GM12801 (cell line): ENCODE measurements around the gene TBC1D14.

Experiments
- TF ChIP-seq, protein P1 (sequence below): IDR thresholded peaks from one replicate; pipeline ENCODE4 v1.5.1; 2011; ENCODE audit warnings: control low read depth; ENCODE audit not compliant: insufficient read length; ENCODE audit errors: extremely low read depth

Gene TBC1D14, protein sequence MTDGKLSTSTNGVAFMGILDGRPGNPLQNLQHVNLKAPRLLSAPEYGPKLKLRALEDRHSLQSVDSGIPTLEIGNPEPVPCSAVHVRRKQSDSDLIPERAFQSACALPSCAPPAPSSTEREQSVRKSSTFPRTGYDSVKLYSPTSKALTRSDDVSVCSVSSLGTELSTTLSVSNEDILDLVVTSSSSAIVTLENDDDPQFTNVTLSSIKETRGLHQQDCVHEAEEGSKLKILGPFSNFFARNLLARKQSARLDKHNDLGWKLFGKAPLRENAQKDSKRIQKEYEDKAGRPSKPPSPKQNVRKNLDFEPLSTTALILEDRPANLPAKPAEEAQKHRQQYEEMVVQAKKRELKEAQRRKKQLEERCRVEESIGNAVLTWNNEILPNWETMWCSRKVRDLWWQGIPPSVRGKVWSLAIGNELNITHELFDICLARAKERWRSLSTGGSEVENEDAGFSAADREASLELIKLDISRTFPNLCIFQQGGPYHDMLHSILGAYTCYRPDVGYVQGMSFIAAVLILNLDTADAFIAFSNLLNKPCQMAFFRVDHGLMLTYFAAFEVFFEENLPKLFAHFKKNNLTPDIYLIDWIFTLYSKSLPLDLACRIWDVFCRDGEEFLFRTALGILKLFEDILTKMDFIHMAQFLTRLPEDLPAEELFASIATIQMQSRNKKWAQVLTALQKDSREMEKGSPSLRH

DNA sequence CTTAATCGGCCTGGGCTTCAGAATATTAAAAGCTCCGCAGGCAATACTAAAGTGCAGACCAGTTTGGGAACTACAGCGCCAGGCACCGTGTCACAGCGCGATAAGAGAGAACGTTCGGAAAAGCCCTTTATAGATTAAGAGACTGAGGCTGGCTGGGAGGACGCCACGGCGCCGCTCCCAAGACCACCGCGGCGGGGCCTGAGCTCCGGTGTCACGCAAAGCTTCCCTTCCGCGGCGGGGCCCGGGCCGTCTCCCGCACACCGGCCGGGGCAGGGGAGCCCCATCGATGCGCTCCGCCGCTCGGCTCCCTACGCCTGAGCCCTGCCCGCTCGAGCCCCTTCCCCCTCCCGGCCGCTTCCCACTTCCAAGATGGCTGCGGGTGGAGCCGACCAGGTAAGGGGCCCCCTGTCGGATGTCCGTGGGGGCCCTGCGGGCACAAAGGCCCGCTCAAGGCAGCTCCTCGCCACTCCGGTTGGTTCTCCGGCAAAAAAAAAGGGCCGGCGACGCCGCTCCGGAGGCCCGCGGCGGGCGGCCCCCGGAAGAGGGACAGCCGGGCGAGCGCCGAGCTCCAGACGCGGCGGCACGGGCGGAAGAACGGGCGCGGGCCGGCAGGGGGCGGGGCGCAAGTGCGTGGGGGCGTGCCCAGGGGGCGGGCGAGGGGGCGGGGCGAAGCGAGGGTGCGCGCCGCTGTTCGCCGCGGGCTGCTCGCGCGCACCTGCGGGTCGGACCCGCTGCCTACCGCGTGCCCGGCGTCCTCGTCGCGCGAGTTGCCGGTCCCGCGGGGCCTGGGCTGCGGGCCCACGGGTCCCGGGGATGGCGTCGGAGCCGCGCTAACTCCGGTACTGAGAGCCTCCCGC is at the start of gene TBC1D14:
TSS of gene TBC1D14 (plus strand) at position 714 of the 857 bp plus-strand sequence. CDS start 13,564 bp downstream, outside the sequence.
- TF ChIP-seq, protein P1, sequence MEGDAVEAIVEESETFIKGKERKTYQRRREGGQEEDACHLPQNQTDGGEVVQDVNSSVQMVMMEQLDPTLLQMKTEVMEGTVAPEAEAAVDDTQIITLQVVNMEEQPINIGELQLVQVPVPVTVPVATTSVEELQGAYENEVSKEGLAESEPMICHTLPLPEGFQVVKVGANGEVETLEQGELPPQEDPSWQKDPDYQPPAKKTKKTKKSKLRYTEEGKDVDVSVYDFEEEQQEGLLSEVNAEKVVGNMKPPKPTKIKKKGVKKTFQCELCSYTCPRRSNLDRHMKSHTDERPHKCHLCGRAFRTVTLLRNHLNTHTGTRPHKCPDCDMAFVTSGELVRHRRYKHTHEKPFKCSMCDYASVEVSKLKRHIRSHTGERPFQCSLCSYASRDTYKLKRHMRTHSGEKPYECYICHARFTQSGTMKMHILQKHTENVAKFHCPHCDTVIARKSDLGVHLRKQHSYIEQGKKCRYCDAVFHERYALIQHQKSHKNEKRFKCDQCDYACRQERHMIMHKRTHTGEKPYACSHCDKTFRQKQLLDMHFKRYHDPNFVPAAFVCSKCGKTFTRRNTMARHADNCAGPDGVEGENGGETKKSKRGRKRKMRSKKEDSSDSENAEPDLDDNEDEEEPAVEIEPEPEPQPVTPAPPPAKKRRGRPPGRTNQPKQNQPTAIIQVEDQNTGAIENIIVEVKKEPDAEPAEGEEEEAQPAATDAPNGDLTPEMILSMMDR, result no peak

DNA sequence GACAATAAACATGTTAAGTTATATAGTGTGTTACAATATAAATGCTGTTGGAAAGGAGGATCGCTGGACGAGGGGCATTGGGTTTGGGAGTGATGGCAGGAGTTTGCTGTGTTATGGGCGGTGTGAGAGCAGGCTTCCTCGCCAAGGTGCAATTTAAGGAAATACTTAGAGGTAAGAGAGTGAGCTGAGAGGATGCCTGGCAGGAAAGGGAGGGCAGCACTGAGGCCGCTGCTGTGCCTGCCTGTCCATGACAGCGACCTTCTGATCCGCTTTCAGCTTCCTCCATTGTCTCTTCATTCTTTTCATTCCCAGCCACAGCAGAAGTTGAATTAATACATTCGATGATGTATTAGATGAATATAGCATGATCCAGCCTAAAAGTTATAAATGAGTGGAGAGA is 41.2 kb upstream of the TBC1D14 start:
- TF ChIP-seq, protein P1, result no peak

DNA sequence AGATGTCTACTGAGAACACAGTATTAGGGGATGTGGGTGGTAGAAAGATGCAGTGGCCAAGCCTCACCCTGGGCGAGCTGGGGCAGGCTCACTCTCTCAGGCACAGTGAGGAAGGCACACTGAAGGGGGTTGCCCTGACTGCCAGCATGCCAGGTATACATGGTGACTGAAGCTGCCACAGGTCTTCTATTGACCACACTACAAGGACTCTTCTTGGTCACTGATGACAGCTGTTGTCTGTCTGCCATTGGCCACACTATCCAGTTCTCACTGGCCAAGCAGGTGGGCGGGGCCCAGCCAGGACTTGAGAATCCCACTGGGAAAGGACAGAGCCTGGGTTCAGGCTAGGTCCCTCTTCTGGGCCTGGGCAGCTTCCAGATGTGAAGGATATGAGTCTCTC is 39.7 kb upstream of the TBC1D14 start:
- TF ChIP-seq, protein P1, result no peak

DNA sequence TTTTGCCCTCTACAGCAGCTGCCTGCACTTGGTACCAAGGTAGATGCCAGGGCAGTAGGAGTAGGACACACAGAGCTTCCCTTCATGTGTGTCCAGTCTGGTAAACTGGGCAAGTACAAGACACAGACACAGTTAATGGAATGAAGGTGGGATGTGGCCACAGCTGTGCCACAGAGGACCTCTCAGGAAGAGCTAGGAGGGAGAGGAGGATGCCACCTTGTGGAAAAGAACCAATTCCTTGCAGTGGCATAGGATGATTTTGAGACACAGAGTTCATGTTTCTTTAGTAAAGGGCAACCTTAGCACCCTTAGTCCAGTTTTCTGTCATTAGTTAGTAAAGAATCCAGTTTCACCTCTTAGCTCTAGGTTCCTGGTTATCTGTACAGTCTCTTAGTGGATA is 36.3 kb upstream of the TBC1D14 start:
- TF ChIP-seq, protein P1, result no peak

DNA sequence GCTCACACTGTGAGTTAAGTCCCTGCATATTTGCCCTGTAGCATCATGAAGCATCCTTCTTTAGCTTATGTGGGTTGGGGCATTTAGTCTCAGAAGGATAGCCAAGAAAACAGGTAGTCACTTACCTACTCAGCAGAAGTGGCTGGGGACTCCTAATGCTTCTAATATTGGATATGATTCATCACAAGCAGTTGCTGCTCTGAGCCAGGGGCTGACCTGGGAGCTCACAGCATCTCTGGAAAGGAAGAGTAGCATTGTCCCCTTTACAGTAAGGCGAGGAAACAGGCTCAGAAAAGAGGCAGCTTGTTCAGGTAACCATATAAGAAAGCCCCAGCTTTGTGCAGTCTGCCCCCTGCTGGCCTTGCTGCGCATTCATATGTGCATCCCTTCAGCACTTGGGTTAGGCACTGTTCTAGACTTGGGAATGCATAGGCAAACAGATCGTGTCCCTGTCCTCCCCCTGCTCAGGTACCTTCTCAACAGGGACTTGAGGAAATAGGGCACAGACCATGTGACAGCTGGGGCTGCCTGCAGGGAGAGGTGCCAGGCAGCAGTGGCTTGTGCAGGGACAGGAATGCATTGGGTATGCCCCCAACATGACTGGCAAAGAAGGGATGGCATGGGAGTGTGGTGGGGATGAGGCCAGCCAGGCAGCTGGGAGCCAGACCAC is 35.7 kb upstream of the TBC1D14 start:
- TF ChIP-seq, protein P1, result no peak

DNA sequence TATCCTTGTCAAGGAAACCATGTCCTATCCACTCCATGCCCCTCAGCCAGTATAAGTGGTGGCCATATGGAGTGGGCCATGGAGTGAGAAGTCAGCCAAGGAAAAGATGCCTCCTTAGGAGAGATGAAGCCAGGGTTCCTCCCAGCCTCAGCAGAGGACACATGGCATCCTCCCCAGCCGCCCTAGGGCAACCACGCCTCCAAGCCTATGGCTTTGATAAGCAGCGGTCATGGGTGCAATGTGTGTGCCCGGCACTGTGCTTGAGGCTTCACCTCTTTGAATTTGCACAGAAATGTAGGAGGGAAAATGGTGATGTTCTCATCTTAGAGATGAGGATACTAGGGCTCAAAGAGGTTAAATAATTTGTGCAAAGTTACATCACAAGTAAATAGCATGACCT is 34.6 kb upstream of the TBC1D14 start:
- TF ChIP-seq, protein P1, result no peak
